KOPT-K1 (cell line): ENCODE measurements around the gene PPM1A.

Experiments
- H3K27ac ChIP-seq: fragments of 200-600 bp; sonication (generic); 2 replicates; pipeline ENCODE4 v1.5.1; 2016; ENCODE audit warnings: antibody characterized with exemption, mild to moderate bottlenecking, low read depth, low read length; ENCODE audit not compliant: poor library complexity, severe bottlenecking
- H3K36me3 ChIP-seq: fragments of 200-600 bp; sonication (generic); 2 replicates; pipeline ENCODE4 v1.5.1; 2017; ENCODE audit warnings: antibody characterized with exemption, mild to moderate bottlenecking, low read length, moderate library complexity; ENCODE audit not compliant: insufficient read depth
- H3K9me3 ChIP-seq: fragments of 200-600 bp; sonication (generic); 2 replicates; pipeline ENCODE4 v1.5.1; 2017; ENCODE audit warnings: antibody characterized with exemption, low read length, mild to moderate bottlenecking; ENCODE audit not compliant: insufficient read depth, poor library complexity, severe bottlenecking

PPM1A gene

DNA sequence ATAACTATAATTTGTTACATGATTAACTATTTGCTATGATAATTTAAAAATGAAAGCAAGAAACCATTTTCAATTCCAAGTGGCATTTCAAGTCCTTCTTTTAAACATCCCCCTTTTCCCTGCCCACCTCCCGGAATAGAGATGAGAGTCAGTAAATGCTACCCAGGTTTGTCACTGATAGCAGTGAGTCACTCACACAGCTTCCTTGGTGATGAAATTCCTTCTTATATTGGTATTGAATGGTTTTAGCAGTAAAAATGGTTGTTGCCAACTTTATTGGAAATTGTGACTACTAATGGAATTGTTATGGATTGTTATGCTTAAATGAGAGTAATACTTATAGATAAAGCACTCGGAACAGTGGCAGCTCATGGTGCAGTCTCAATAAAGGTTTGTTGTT, 90.5 kb downstream of the PPM1A start:
- H3K9me3 ChIP-seq, result peaks cover 6% of the 10 kb centered on the region
- H3K27ac ChIP-seq, result no peak overlapping the region
- H3K36me3 ChIP-seq, result no peaks in the 10 kb centered on the region

DNA sequence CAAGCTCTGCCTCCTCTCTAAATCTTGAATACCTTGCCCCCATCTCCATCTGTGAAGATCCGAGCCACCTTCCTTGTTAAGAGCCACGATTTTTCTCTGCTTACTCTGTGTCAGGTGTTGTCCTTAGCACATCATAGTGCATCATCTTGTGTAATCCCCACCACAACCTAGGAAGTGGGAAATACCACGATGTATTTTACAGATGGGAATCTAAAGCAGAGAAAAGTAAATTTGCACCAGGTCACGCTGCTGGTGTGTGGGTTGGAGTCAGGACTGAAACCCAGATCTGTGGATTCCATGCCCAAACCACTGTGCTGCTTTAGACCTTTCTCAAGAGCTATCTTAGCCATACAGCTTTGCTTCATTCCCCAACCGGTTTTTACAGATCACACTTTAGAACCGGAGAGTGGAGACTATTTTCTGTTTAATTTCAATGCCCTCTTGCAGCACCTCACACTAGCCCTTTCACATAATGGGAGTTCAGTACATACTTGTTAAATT, 94.6 kb downstream of the PPM1A start:
- Histone ChIP-seq H3K36me3 (no peaks in the 10 kb centered on the region), H3K27ac (peak overlapping the region; percentile 71), H3K9me3 (peaks cover 6% of the 10 kb centered on the region)

DNA sequence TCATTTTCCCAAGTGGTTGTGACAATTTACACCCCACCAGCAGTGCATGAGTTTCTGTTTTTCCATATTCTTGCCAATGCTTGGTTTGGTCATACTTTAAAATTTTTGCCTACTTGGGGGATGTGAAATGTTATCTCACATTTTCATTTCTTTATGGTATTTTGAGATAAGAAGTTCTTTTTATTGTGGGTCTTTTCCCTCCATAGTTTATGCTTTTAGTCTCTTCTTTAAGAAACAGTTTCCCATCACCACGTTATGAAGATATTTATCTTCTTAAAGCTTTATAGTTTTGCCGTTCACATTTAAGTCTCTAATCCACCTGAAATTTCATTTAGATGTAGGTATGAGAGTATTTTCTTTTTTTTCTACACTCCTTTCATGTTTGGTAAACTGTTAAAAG, 95.7 kb downstream of the PPM1A start:
- peak overlapping the region; percentile 71 for H3K27ac ChIP-seq
- H3K9me3 ChIP-seq, result peaks cover 6% of the 10 kb centered on the region
- no peaks in the 10 kb centered on the region for H3K36me3 ChIP-seq

DNA sequence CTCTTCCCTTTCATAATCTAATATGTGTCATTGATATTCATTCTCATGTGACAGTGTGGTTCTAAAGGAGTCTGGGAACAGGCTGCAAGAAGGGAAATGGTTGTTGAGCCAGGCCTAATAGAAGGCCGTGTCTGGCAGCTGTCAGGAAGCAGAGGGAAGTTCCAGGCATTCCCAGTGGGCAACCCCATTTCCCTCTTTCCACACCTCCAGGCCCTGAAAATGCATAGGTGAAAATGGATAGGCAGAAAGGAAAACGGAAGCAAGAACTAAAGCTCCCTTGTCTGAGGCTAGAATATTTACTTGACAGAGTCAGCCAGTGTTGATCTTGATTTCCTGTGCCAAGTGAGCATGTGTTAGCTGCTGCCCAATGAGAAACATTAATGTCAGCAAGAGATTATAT, 97.7 kb downstream of the PPM1A start:
- Histone ChIP-seq H3K27ac (peak overlapping the region; percentile 71), H3K9me3 (peaks cover 6% of the 10 kb centered on the region), H3K36me3 (no peaks in the 10 kb centered on the region)

DNA sequence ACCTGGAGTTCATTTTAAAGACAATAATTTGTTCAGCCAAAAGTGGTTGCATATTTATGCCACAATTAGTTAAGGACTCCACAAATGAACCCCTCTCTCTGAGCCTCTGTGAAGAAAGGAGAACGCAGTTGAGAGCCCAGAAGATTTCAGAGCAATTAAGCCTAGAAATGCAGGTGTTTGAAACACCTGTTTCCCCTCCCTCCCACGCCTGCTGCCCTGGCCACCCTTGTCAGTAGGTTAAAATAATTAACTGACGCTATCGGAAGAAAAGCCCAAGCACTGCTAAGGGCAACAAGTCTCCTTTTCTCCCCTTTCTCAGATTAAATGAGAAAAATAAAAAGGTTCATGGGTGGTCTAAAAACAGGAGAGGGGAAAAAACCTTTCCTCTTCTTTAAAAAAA, 99.2 kb downstream of the PPM1A start:
- H3K27ac ChIP-seq, result peak overlapping the region; percentile 71
- no peaks in the 10 kb centered on the region for H3K9me3 ChIP-seq
- H3K36me3 ChIP-seq, result no peaks in the 10 kb centered on the region
